HepG2 (cell line): ENCODE data around the gene ULK3. TPM values are rescaled to one million over a fixed set of nuclear protein-coding genes. Genes with fewer than 3 reads are reported as not detected.

Experiments used
- ATAC-seq: fragments of 200-7000 bp; cut with Tn5 transposase; 3 replicates; pipeline ENCODE4 v1.9.1; 2020; ENCODE audit warnings: mild to moderate bottlenecking, moderate library complexity
- BruUV-seq: library from RNA; stranded (reverse); fragments of 400-500 nt; replicated peaks from 2 replicates; lab custom pipeline; 2021; lab: Mats Ljungman, UMichigan
- CTCF ChIA-PET: fragments of 300-600 bp; formaldehyde crosslinking; extraction: SDS; loops from one replicate; lab custom pipeline; 2021; ENCODE audit warnings: low total read pairs, inconsistent platforms, low intra/inter-chr PET ratio; lab: Yijun Ruan, JAX
- POLR2A ChIA-PET: fragments of 350-600 bp; sonication (Branson Sonifier 250); formaldehyde crosslinking; loops from one replicate; lab custom pipeline; 2020; ENCODE audit warnings: antibody characterized with exemption, inconsistent platforms; lab: Yijun Ruan, JAX
- DNase-seq: peaks from one replicate; pipeline ENCODE4 v3.0.0-alpha.2; 2015; ENCODE audit warnings: low spot score
- FAIRE-seq: peaks from 3 replicates; lab custom pipeline; 2011; peaks lifted over from hg19 to GRCh38; lab: Jason Lieb, UNC
- H2AFZ ChIP-seq: one replicate; pipeline ENCODE4 v1.6.1; 2011; ENCODE audit warnings: low read length, inconsistent platforms
- H3K27ac ChIP-seq: fragments of 300-600 bp; 3 replicates; pipeline ENCODE4 v1.8.0; 2011; ENCODE audit warnings: mixed run types, mild to moderate bottlenecking, mixed read lengths, low read length, inconsistent platforms; ENCODE audit not compliant: insufficient read depth; ENCODE audit errors: extremely low read length
- H3K27me3 ChIP-seq, 2 experiments: fragments of 200-600 bp in 1 of 2; 2 replicates in 1 of 2; 3 replicates in 1 of 2; pipeline versions ENCODE4 v1.6.0 to v1.8.0; 2011; ENCODE audit warnings: low read length in 2 of 2, mild to moderate bottlenecking in 2 of 2, moderate library complexity in 2 of 2, inconsistent platforms in 1 of 2; ENCODE audit not compliant: insufficient read depth in 2 of 2, control insufficient read depth in 1 of 2
- H3K36me3 ChIP-seq, 2 experiments: fragments of 200-600 bp in 1 of 2; replicated peaks in 1 of 2; 2 replicates in 1 of 2; 3 replicates in 1 of 2; pipeline versions ENCODE4 v1.5.1 to v1.8.0; 2011; ENCODE audit warnings: low read length in 2 of 2, inconsistent platforms in 1 of 2; ENCODE audit not compliant: insufficient read depth in 2 of 2, control insufficient read depth in 1 of 2
- H3K4me1 ChIP-seq: 2 replicates; pipeline ENCODE4 v1.5.1; 2012; ENCODE audit warnings: low read length, inconsistent platforms; ENCODE audit not compliant: insufficient read depth
- H3K4me2 ChIP-seq: 2 replicates; pipeline ENCODE4 v1.6.0; 2011; ENCODE audit warnings: low read depth, low read length, inconsistent platforms
- H3K4me3 ChIP-seq, 3 experiments: fragments of 200-600 bp in 1 of 3; sonication (generic), shearing (Covaris generic) in 1 of 3; replicated peaks in 1 of 3; 2 replicates each; pipeline ENCODE4 v1.5.1; 2011 to 2016; ENCODE audit warnings: low read length in 3 of 3, inconsistent platforms in 2 of 3, low read depth in 2 of 3, mild to moderate bottlenecking in 2 of 3, control low read depth in 1 of 3, mixed read lengths in 1 of 3; ENCODE audit not compliant: insufficient read depth in 1 of 3
- H3K79me2 ChIP-seq: one replicate; pipeline ENCODE4 v1.6.1; 2011; ENCODE audit warnings: low read length, inconsistent platforms; ENCODE audit not compliant: insufficient read depth
- H3K9ac ChIP-seq: 2 replicates; pipeline ENCODE4 v1.6.0; 2011; ENCODE audit warnings: mild to moderate bottlenecking, low read depth, low read length, inconsistent platforms; ENCODE audit not compliant: insufficient read depth
- H3K9me3 ChIP-seq: 2 replicates; pipeline ENCODE4 v1.5.1; 2012; ENCODE audit warnings: mild to moderate bottlenecking, low read length
- H4K20me1 ChIP-seq: 2 replicates; pipeline ENCODE4 v1.6.0; 2011; ENCODE audit warnings: inconsistent platforms, mild to moderate bottlenecking, low read length, moderate library complexity; ENCODE audit not compliant: insufficient read depth
- CCDC6 ChIP-seq: sonication (generic); formaldehyde crosslinking; IDR thresholded peaks from 2 replicates; pipeline ENCODE4 v1.8.1; 2022; ENCODE audit warnings: mild to moderate bottlenecking, missing genetic modification reagents, moderate library complexity
- KAT8 ChIP-seq: IDR thresholded peaks from 2 replicates; pipeline ENCODE4 v1.6.1; 2016; ENCODE audit warnings: missing genetic modification reagents, missing compliant biosample characterization
- NCOA1 ChIP-seq: sonication (generic); formaldehyde crosslinking; IDR thresholded peaks from 2 replicates; pipeline ENCODE4 v1.9.0; 2021; ENCODE audit warnings: missing genetic modification reagents
- SMAD9 ChIP-seq: sonication (generic); formaldehyde crosslinking; IDR thresholded peaks from 2 replicates; pipeline ENCODE4 v1.5.1; 2020; ENCODE audit warnings: mild to moderate bottlenecking, missing genetic modification reagents
- SOX5 ChIP-seq: IDR thresholded peaks from 2 replicates; pipeline ENCODE4 v1.6.1; 2016; ENCODE audit warnings: borderline replicate concordance
- WGBS: methylation state at CpG from one replicate; pipeline ENCODE4 v1.1.6; 2017; ENCODE audit warnings: low lambda C conversion rate; 5-methylcytosine and 5-hydroxymethylcytosine counted together
- in situ Hi-C: cut with HindIII; loops from 2 replicates; pipeline ENCODE4 v1.10.0; 2017; ENCODE audit warnings: low pct_unique_long_range_greater_than_20kb; ENCODE audit not compliant: extremely low pct_ligation_motif_present
- intact Hi-C: fragments of 100-400 bp; cut with micrococcal nuclease; formaldehyde crosslinking; loops from one replicate; pipeline ENCODE4 v1.10.0; 2022; ENCODE audit not compliant: unreplicated experiment
- polyA plus RNA-seq, 8 experiments: library from polyadenylated mRNA; depleted of rRNA in 3 of 8; stranded (reverse) in 7 of 8; unstranded in 1 of 8; fragments of >200 nt; fragmentation: Illumina TruSeq in 4 of 8; extraction: Trizol in 4 of 8; gene quantifications; 2 replicates each; pipeline versions ENCODE4 v1.2.1 to v1.2.3, GENCODE V29; 2011 to 2016; ENCODE audit warnings: low read depth in 4 of 8, missing spikeins in 1 of 8, mixed read lengths in 1 of 8; ENCODE audit not compliant: insufficient read depth in 1 of 8
- total RNA-seq, 5 experiments: library from RNA; depleted of rRNA; stranded (reverse); fragments of >200 nt; fragmentation: Illumina TruSeq; extraction: Trizol; gene quantifications; 2 replicates each; pipeline ENCODE4 v1.2.3, GENCODE V29; 2016; ENCODE audit warnings: low read depth in 1 of 5
- TF ChIP-seq, protein P1 (sequence below): IDR thresholded peaks from 2 replicates; pipeline ENCODE4 v1.6.1; 2012; ENCODE audit warnings: low read length, improper control_type of control experiment
- TF ChIP-seq, protein P2 (sequence below): sonication (generic); formaldehyde crosslinking; IDR thresholded peaks from 2 replicates; pipeline ENCODE4 v1.5.1; 2020; ENCODE audit warnings: missing genetic modification reagents, mild to moderate bottlenecking, borderline replicate concordance

The ULK3 gene
- total and polyA plus RNA-seq, 2 of the 13 experiments (the other 11 are each of a cell fraction or from before 2014, with no cell fraction given): 15.2 to 23.7 TPM

DNA sequence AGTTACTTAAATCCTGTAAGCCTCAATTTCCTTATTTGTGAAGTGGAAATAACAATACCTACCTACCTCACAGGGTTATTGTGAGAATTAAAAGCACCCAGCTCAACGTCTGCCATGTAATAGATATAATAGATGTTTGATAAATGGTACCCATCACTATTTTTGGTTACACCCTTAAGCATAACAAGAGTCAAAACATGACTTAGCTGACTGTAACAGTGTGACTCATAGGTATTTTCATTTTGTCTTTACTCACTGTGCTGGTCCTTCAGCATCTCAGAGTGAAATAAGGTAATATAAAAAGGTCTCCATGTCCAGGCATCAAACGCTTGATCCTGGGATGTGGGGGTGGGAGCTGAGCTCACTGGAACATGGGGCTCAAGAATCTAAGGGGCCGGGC is 13.5 kb downstream of the ULK3 start:
- ChIA-PET CTCF (no interaction called here), POLR2A (no interaction called here)
- H3K4me1 ChIP-seq: peaks cover 30% of the 10 kb centered on the region
- H3K9ac ChIP-seq: no peak overlapping the region
- H3K27me3 ChIP-seq: peaks cover 5 to 53% of the 10 kb centered on the region in 2 experiments; a peak in 4 of 5 replicates
- 25% methylated on average over 3 of the region's 3 CpGs for WGBS
- BruUV-seq: no TSS peak
- no peaks in the 10 kb centered on the region for H3K9me3 ChIP-seq
- no peak for DNase-seq
- in situ Hi-C loops: no loop called here
- intact Hi-C loops: no loop called here
- no peaks in the 10 kb centered on the region for H3K79me2 ChIP-seq
- H3K36me3 ChIP-seq: no peaks in the 10 kb centered on the region
- no peak for ATAC-seq
- TF ChIP-seq, protein P1, sequence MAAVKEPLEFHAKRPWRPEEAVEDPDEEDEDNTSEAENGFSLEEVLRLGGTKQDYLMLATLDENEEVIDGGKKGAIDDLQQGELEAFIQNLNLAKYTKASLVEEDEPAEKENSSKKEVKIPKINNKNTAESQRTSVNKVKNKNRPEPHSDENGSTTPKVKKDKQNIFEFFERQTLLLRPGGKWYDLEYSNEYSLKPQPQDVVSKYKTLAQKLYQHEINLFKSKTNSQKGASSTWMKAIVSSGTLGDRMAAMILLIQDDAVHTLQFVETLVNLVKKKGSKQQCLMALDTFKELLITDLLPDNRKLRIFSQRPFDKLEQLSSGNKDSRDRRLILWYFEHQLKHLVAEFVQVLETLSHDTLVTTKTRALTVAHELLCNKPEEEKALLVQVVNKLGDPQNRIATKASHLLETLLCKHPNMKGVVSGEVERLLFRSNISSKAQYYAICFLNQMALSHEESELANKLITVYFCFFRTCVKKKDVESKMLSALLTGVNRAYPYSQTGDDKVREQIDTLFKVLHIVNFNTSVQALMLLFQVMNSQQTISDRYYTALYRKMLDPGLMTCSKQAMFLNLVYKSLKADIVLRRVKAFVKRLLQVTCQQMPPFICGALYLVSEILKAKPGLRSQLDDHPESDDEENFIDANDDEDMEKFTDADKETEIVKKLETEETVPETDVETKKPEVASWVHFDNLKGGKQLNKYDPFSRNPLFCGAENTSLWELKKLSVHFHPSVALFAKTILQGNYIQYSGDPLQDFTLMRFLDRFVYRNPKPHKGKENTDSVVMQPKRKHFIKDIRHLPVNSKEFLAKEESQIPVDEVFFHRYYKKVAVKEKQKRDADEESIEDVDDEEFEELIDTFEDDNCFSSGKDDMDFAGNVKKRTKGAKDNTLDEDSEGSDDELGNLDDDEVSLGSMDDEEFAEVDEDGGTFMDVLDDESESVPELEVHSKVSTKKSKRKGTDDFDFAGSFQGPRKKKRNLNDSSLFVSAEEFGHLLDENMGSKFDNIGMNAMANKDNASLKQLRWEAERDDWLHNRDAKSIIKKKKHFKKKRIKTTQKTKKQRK: no peak
- TF ChIP-seq SOX5 (CRISPR knock-in tag): no peak
- no peak for TF ChIP-seq KAT8
- TF ChIP-seq NCOA1: no peak
- TF ChIP-seq CCDC6 (CRISPR knock-in tag): no peak
- TF ChIP-seq, protein P2, sequence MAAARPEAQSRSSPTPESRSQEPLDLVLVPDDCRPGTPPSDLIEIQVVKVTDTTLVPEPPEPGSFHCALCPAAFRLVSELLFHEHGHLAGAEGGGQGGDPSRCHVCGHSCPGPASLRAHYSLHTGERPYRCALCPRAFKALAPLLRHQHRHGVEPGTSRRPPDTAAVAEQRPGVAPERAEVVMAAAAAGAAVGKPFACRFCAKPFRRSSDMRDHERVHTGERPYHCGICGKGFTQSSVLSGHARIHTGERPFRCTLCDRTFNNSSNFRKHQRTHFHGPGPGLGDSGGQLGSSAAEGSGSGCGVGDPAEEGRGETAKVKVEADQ (CRISPR knock-in tag): no peak
- TF ChIP-seq SMAD9: no peak
- no peak overlapping the region for H2AFZ ChIP-seq
- no peak overlapping the region for H3K4me3 ChIP-seq
- no peaks in the 10 kb centered on the region; the same call in 1 of the 2 replicates for H4K20me1 ChIP-seq
- H3K27ac ChIP-seq: no peak overlapping the region
- no peak for FAIRE-seq
- H3K4me2 ChIP-seq: no peak overlapping the region
